GM12878 (cell line): ENCODE measurements around the gene ANXA5. TPM values are rescaled to one million over a fixed set of nuclear protein-coding genes. Genes with fewer than 3 reads are reported as not detected.
A peak's percentile ranks its signal among the peaks of the same experiment; 100 is the strongest.

Experiments used
- CREM ChIP-seq: IDR thresholded peaks from 2 replicates; pipeline ENCODE4 v1.6.1; 2014; ENCODE audit warnings: antibody characterized with exemption, low read depth
- IRF4 ChIP-seq: IDR thresholded peaks from 2 replicates; pipeline ENCODE4 v1.6.1; 2011; ENCODE audit warnings: low read depth, low read length
- RB1 ChIP-seq: fragments of 450-650 bp; formaldehyde crosslinking; IDR thresholded peaks from 2 replicates; pipeline ENCODE4 v1.6.1; 2017; ENCODE audit warnings: mild to moderate bottlenecking, borderline replicate concordance
- YBX1 ChIP-seq: fragments of 450-650 bp; IDR thresholded peaks from 2 replicates; pipeline ENCODE4 v1.6.1; 2016; ENCODE audit warnings: antibody characterized with exemption
- polyA plus RNA-seq, 11 experiments: library from polyadenylated mRNA; depleted of rRNA in 4 of 11; unstranded in 6 of 11; stranded (reverse) in 5 of 11; fragments of >200 nt; fragmentation: Nextera tagmentation in 4 of 11; fragmentation: Illumina TruSeq in 1 of 11; extraction: Ambion mirVana in 4 of 11; extraction: Trizol in 1 of 11; gene quantifications; 1 replicate in 1 of 11; 2 replicates in 10 of 11; pipeline versions ENCODE4 v1.2.1 to v1.2.3, GENCODE V29; 2011 to 2016; ENCODE audit warnings: inconsistent platforms in 2 of 11, missing spikeins in 2 of 11, low read depth in 1 of 11
- total RNA-seq, 4 experiments: library from RNA; depleted of rRNA in 3 of 4; stranded (reverse); fragments of >200 nt in 3 of 4; fragmentation: Illumina TruSeq in 1 of 4; extraction: Trizol in 1 of 4; gene quantifications; 2 replicates each; pipeline versions ENCODE4 v1.2.1 to v1.2.3, GENCODE V29; 2013 to 2021
- TF ChIP-seq, protein P1 (sequence below): fragments of 450-650 bp; IDR thresholded peaks from 2 replicates; pipeline ENCODE4 v1.6.1; 2017; ENCODE audit warnings: mild to moderate bottlenecking, moderate library complexity
- TF ChIP-seq, protein P2 (sequence below), 3 experiments: IDR thresholded peaks in 2 of 3; conservative IDR thresholded peaks in 1 of 3; 2 replicates each; pipeline ENCODE4 v1.5.1; 2011; ENCODE audit warnings: low read depth in 3 of 3, low read length in 3 of 3, mild to moderate bottlenecking in 3 of 3, control low read depth in 2 of 3, moderate library complexity in 2 of 3, inconsistent platforms in 1 of 3, mixed read lengths in 1 of 3; ENCODE audit not compliant: control insufficient read depth in 2 of 3, insufficient read depth in 1 of 3; ENCODE audit errors: extremely low read depth in 1 of 3

ANXA5 gene
- total and polyA plus RNA-seq, 10 of the 15 experiments (the other 5 are each of a cell fraction or from before 2014, with no cell fraction given) = 101 to 249 (median 169) TPM

DNA sequence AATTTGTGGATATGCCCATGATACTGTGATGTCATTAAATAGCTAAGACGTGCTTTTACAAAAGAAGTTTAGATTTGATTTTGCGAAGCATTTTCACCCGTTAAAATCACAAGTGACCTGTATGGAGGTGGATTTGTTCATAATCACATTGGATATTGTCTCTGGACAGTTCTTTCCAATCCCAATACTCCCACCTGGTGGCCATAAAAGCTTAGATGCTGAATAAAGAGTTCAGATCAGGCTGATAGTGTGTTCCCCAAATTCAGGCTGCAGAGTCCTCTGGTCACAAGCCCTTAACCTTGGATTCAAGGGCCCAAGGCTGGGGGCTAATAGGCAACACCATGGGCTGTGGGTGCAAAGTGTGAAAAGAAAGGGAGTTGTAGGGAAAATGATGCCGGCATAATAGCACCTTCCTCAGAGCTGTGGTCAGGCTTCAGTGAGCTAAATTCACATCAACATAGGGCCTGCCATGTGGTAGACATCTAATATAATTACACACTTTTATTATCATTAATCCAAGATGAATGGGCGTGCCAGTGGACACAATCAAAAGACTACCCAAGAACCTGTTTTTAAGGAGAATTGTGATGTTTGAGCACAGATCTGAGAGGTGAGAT lies 40.1 kb upstream of the ANXA5 start (continued):
- TF ChIP-seq, protein P1, sequence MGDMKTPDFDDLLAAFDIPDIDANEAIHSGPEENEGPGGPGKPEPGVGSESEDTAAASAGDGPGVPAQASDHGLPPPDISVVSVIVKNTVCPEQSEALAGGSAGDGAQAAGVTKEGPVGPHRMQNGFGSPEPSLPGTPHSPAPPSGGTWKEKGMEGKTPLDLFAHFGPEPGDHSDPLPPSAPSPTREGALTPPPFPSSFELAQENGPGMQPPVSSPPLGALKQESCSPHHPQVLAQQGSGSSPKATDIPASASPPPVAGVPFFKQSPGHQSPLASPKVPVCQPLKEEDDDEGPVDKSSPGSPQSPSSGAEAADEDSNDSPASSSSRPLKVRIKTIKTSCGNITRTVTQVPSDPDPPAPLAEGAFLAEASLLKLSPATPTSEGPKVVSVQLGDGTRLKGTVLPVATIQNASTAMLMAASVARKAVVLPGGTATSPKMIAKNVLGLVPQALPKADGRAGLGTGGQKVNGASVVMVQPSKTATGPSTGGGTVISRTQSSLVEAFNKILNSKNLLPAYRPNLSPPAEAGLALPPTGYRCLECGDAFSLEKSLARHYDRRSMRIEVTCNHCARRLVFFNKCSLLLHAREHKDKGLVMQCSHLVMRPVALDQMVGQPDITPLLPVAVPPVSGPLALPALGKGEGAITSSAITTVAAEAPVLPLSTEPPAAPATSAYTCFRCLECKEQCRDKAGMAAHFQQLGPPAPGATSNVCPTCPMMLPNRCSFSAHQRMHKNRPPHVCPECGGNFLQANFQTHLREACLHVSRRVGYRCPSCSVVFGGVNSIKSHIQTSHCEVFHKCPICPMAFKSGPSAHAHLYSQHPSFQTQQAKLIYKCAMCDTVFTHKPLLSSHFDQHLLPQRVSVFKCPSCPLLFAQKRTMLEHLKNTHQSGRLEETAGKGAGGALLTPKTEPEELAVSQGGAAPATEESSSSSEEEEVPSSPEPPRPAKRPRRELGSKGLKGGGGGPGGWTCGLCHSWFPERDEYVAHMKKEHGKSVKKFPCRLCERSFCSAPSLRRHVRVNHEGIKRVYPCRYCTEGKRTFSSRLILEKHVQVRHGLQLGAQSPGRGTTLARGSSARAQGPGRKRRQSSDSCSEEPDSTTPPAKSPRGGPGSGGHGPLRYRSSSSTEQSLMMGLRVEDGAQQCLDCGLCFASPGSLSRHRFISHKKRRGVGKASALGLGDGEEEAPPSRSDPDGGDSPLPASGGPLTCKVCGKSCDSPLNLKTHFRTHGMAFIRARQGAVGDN = no peak
- TF ChIP-seq CREM (no peak), RB1 (no peak), IRF4 (no peak), YBX1 (no peak)
- TF ChIP-seq, protein P2, sequence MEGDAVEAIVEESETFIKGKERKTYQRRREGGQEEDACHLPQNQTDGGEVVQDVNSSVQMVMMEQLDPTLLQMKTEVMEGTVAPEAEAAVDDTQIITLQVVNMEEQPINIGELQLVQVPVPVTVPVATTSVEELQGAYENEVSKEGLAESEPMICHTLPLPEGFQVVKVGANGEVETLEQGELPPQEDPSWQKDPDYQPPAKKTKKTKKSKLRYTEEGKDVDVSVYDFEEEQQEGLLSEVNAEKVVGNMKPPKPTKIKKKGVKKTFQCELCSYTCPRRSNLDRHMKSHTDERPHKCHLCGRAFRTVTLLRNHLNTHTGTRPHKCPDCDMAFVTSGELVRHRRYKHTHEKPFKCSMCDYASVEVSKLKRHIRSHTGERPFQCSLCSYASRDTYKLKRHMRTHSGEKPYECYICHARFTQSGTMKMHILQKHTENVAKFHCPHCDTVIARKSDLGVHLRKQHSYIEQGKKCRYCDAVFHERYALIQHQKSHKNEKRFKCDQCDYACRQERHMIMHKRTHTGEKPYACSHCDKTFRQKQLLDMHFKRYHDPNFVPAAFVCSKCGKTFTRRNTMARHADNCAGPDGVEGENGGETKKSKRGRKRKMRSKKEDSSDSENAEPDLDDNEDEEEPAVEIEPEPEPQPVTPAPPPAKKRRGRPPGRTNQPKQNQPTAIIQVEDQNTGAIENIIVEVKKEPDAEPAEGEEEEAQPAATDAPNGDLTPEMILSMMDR (IDR thresholded peaks at IDR 0.05 in 2 of 3, conservative IDR thresholded peaks at IDR 0.05 in 1 of 3; ENCODE audit: control insufficient read depth in 2 of 3, extremely low read depth in 1 of 3, insufficient read depth in 1 of 3, low read depth in 3 of 3, low read length in 3 of 3) = peak; percentile 33 to 53 (median 43); a peak in 4 of 6 replicates
